Measurements from ENCODE around the gene BBS5.

BBS5 gene

GRCh38 chr2:169472249-169472648, 7.0 kb upstream of the BBS5 start:
- Histone ChIP-seq H3K27me3 (ENCODE audit: control insufficient read depth in 3 of 3, insufficient read depth in 3 of 3, low read depth in 1 of 3, low read length in 3 of 3) (peaks cover 0 to 4% (median 0%) of the 10 kb centered on the region in 3 experiments), H3K79me1 (ENCODE audit: low read depth, low read length) (no peaks in the 10 kb centered on the region), H4K8ac (ENCODE audit: low read depth, low read length) (no peak overlapping the region), H4K91ac (ENCODE audit: low read depth, low read length, poor library complexity) (no peak overlapping the region), H3K9ac (ENCODE audit: low read depth, low read length, poor library complexity) (no peak overlapping the region), H3K18ac (ENCODE audit: low read length) (no peak overlapping the region), H3K27ac (replicated peaks; ENCODE audit: low read length) (no peak overlapping the region), H3K14ac (ENCODE audit: low read length) (no peak overlapping the region), H2AK5ac (ENCODE audit: low read depth, low read length) (no peak overlapping the region), H2BK15ac (ENCODE audit: low read length) (no peak overlapping the region), H2BK12ac (ENCODE audit: low read length) (no peak overlapping the region), H3K4me1 (ENCODE audit: control insufficient read depth in 2 of 2, insufficient read depth in 1 of 2, low read depth in 1 of 2, low read length in 2 of 2) (no peaks in the 10 kb centered on the region), H3K9me3 (replicated peaks in 1 of 2; ENCODE audit: control insufficient read depth in 2 of 2, insufficient read depth in 1 of 2, low read depth in 1 of 2, low read length in 2 of 2) (no peaks in the 10 kb centered on the region), H3K4ac (ENCODE audit: low read length) (no peak overlapping the region), H3K4me3 (ENCODE audit: low read length in 2 of 2) (no peak overlapping the region), H3K4me2 (ENCODE audit: insufficient read depth, low read length, poor library complexity, severe bottlenecking) (no peak overlapping the region), H2BK5ac (ENCODE audit: low read length) (no peak overlapping the region), H2BK120ac (ENCODE audit: low read depth, low read length) (no peak overlapping the region), H3K36me3 (replicated peaks in 1 of 2; ENCODE audit: control insufficient read depth in 2 of 2, insufficient read depth in 2 of 2, low read length in 2 of 2) (no peaks in the 10 kb centered on the region), H2AFZ (ENCODE audit: low read length) (no peak overlapping the region), H3K23ac (ENCODE audit: low read depth, low read length, poor library complexity) (no peak overlapping the region)
- WGBS, 2 donors (ENCODE audit: extremely low coverage in 2 of 2, insufficient read length in 2 of 2, insufficient replicate concordance in 1 of 2): no CpG with 5 or more reads among the region's 1 CpG
- no peak for DNase-seq (ENCODE audit: low spot score)

- Histone ChIP-seq H3K14ac (ENCODE audit: low read length) (no peak overlapping the region), H3K27me3 (ENCODE audit: control insufficient read depth in 3 of 3, insufficient read depth in 3 of 3, low read depth in 1 of 3, low read length in 3 of 3) (peaks cover 0 to 4% (median 4%) of the 10 kb centered on the region in 3 experiments), H2AK5ac (ENCODE audit: low read depth, low read length) (no peak overlapping the region), H3K36me3 (replicated peaks in 1 of 2; ENCODE audit: control insufficient read depth in 2 of 2, insufficient read depth in 2 of 2, low read length in 2 of 2) (no peaks in the 10 kb centered on the region), H4K91ac (ENCODE audit: low read depth, low read length, poor library complexity) (no peak overlapping the region), H3K23ac (ENCODE audit: low read depth, low read length, poor library complexity) (no peak overlapping the region), H3K18ac (ENCODE audit: low read length) (no peak overlapping the region), H3K4me1 (ENCODE audit: control insufficient read depth in 2 of 2, insufficient read depth in 1 of 2, low read depth in 1 of 2, low read length in 2 of 2) (peaks cover 0 to 2% of the 10 kb centered on the region in 2 donors), H3K4ac (ENCODE audit: low read length) (no peak overlapping the region), H3K4me2 (ENCODE audit: insufficient read depth, low read length, poor library complexity, severe bottlenecking) (no peak overlapping the region), H2BK120ac (ENCODE audit: low read depth, low read length) (no peak overlapping the region), H2AFZ (ENCODE audit: low read length) (no peak overlapping the region), H3K9me3 (replicated peaks in 1 of 2; ENCODE audit: control insufficient read depth in 2 of 2, insufficient read depth in 1 of 2, low read depth in 1 of 2, low read length in 2 of 2) (no peaks in the 10 kb centered on the region), H3K9ac (ENCODE audit: low read depth, low read length, poor library complexity) (no peak overlapping the region), H2BK12ac (ENCODE audit: low read length) (no peak overlapping the region), H4K8ac (ENCODE audit: low read depth, low read length) (no peak overlapping the region), H3K4me3 (ENCODE audit: low read length in 2 of 2) (no peak overlapping the region), H2BK5ac (ENCODE audit: low read length) (no peak overlapping the region), H3K79me1 (ENCODE audit: low read depth, low read length) (no peaks in the 10 kb centered on the region), H3K27ac (replicated peaks; ENCODE audit: low read length) (no peak overlapping the region), H2BK15ac (ENCODE audit: low read length) (no peak overlapping the region)
- WGBS, 2 donors (ENCODE audit: extremely low coverage in 2 of 2, insufficient read length in 2 of 2, insufficient replicate concordance in 1 of 2): no CpG with 5 or more reads among the region's 3 CpGs
- no peak for DNase-seq (ENCODE audit: low spot score)
Observed at GRCh38 chr2:169476459-169476858, 2.8 kb upstream of the BBS5 start.

- no peak for DNase-seq (ENCODE audit: low spot score)
- no peak overlapping the region for H3K4ac ChIP-seq (ENCODE audit: low read length)
- H3K14ac ChIP-seq (ENCODE audit: low read length): no peak overlapping the region
- peaks cover 0 to 4% (median 4%) of the 10 kb centered on the region in 3 experiments for H3K27me3 ChIP-seq (ENCODE audit: control insufficient read depth in 3 of 3, insufficient read depth in 3 of 3, low read depth in 1 of 3, low read length in 3 of 3)
- H3K23ac ChIP-seq (ENCODE audit: low read depth, low read length, poor library complexity): no peak overlapping the region
- WGBS, 2 donors (ENCODE audit: extremely low coverage in 2 of 2, insufficient read length in 2 of 2, insufficient replicate concordance in 1 of 2): no CpG with 5 or more reads among the region's 3 CpGs
- H3K18ac ChIP-seq (ENCODE audit: low read length): no peak overlapping the region
- H2BK5ac ChIP-seq (ENCODE audit: low read length): no peak overlapping the region
- H3K4me1 ChIP-seq (ENCODE audit: control insufficient read depth in 2 of 2, insufficient read depth in 1 of 2, low read depth in 1 of 2, low read length in 2 of 2): peaks cover 0 to 2% of the 10 kb centered on the region in 2 donors
- no peak overlapping the region for H2BK120ac ChIP-seq (ENCODE audit: low read depth, low read length)
- no peak overlapping the region for H4K91ac ChIP-seq (ENCODE audit: low read depth, low read length, poor library complexity)
- no peaks in the 10 kb centered on the region for H3K9me3 ChIP-seq (replicated peaks in 1 of 2; ENCODE audit: control insufficient read depth in 2 of 2, insufficient read depth in 1 of 2, low read depth in 1 of 2, low read length in 2 of 2)
- H3K27ac ChIP-seq (replicated peaks; ENCODE audit: low read length): no peak overlapping the region
- no peak overlapping the region for H2BK15ac ChIP-seq (ENCODE audit: low read length)
- H3K4me3 ChIP-seq (ENCODE audit: low read length in 2 of 2): no peak overlapping the region
- no peak overlapping the region for H2BK12ac ChIP-seq (ENCODE audit: low read length)
- no peak overlapping the region for H3K4me2 ChIP-seq (ENCODE audit: insufficient read depth, low read length, poor library complexity, severe bottlenecking)
- H2AK5ac ChIP-seq (ENCODE audit: low read depth, low read length): no peak overlapping the region
- peak overlapping the region; percentile 96 for H2AFZ ChIP-seq (ENCODE audit: low read length)
- peaks cover 0 to 7% of the 10 kb centered on the region in 2 donors for H3K36me3 ChIP-seq (replicated peaks in 1 of 2; ENCODE audit: control insufficient read depth in 2 of 2, insufficient read depth in 2 of 2, low read length in 2 of 2)
- no peak overlapping the region for H3K9ac ChIP-seq (ENCODE audit: low read depth, low read length, poor library complexity)
- H3K79me1 ChIP-seq (ENCODE audit: low read depth, low read length): no peaks in the 10 kb centered on the region
- no peak overlapping the region for H4K8ac ChIP-seq (ENCODE audit: low read depth, low read length)
Observed at GRCh38 chr2:169478339-169478738, 955 bp upstream of the BBS5 start.

- no peak overlapping the region for H4K91ac ChIP-seq (ENCODE audit: low read depth, low read length, poor library complexity)
- no peak overlapping the region for H3K4ac ChIP-seq (ENCODE audit: low read length)
- H3K18ac ChIP-seq (ENCODE audit: low read length): no peak overlapping the region
- H2BK5ac ChIP-seq (ENCODE audit: low read length): no peak overlapping the region
- no CpG with 5 or more reads among the region's 14 CpGs for WGBS, 2 donors (ENCODE audit: extremely low coverage in 2 of 2, insufficient read length in 2 of 2, insufficient replicate concordance in 1 of 2)
- H3K27ac ChIP-seq (replicated peaks; ENCODE audit: low read length): no peak overlapping the region
- no peak overlapping the region for H4K8ac ChIP-seq (ENCODE audit: low read depth, low read length)
- H3K4me3 ChIP-seq (ENCODE audit: low read length in 2 of 2): peak overlapping the region; percentile 81 to 84
- peak overlapping the region; percentile 77 for H3K23ac ChIP-seq (ENCODE audit: low read depth, low read length, poor library complexity)
- H2BK120ac ChIP-seq (ENCODE audit: low read depth, low read length): no peak overlapping the region
- no peak overlapping the region for H2BK15ac ChIP-seq (ENCODE audit: low read length)
- H3K9me3 ChIP-seq (replicated peaks in 1 of 2; ENCODE audit: control insufficient read depth in 2 of 2, insufficient read depth in 1 of 2, low read depth in 1 of 2, low read length in 2 of 2): no peaks in the 10 kb centered on the region
- no peak overlapping the region for H3K9ac ChIP-seq (ENCODE audit: low read depth, low read length, poor library complexity)
- H3K27me3 ChIP-seq (ENCODE audit: control insufficient read depth in 3 of 3, insufficient read depth in 3 of 3, low read depth in 1 of 3, low read length in 3 of 3): peaks cover 0 to 4% (median 4%) of the 10 kb centered on the region in 3 experiments
- H3K79me1 ChIP-seq (ENCODE audit: low read depth, low read length): no peaks in the 10 kb centered on the region
- H3K14ac ChIP-seq (ENCODE audit: low read length): no peak overlapping the region
- H3K4me1 ChIP-seq (ENCODE audit: control insufficient read depth in 2 of 2, insufficient read depth in 1 of 2, low read depth in 1 of 2, low read length in 2 of 2): peaks cover 0 to 2% of the 10 kb centered on the region in 2 donors
- peak overlapping the region; percentile 96 for H2AFZ ChIP-seq (ENCODE audit: low read length)
- DNase-seq (ENCODE audit: low spot score): no peak
- H3K36me3 ChIP-seq (replicated peaks in 1 of 2; ENCODE audit: control insufficient read depth in 2 of 2, insufficient read depth in 2 of 2, low read length in 2 of 2): peaks cover 0 to 11% of the 10 kb centered on the region in 2 donors
- H2AK5ac ChIP-seq (ENCODE audit: low read depth, low read length): no peak overlapping the region
- H3K4me2 ChIP-seq (ENCODE audit: insufficient read depth, low read length, poor library complexity, severe bottlenecking): peak overlapping the region; percentile 79
- no peak overlapping the region for H2BK12ac ChIP-seq (ENCODE audit: low read length)
Observed at GRCh38 chr2:169478745-169479256, 493 bp upstream of the BBS5 start.
